ENCODE results near the gene MAML2. TPM values are rescaled to one million over a fixed set of nuclear protein-coding genes. Genes with fewer than 3 reads are reported as not detected.

MAML2 gene
- total RNA-seq, 4 donors from 2014 or later = 15.9 to 31.9 (median 24.9) TPM

- no peaks in the 10 kb centered on the region for H3K36me3 ChIP-seq
- TF ChIP-seq POLR2A (IDR thresholded peaks at IDR 0.05) (no peak), EP300 (IDR thresholded peaks at IDR 0.05; ENCODE audit: low read depth) (no peak), POLR2AphosphoS5 (IDR thresholded peaks at IDR 0.05) (no peak)
- TF ChIP-seq, protein P1, sequence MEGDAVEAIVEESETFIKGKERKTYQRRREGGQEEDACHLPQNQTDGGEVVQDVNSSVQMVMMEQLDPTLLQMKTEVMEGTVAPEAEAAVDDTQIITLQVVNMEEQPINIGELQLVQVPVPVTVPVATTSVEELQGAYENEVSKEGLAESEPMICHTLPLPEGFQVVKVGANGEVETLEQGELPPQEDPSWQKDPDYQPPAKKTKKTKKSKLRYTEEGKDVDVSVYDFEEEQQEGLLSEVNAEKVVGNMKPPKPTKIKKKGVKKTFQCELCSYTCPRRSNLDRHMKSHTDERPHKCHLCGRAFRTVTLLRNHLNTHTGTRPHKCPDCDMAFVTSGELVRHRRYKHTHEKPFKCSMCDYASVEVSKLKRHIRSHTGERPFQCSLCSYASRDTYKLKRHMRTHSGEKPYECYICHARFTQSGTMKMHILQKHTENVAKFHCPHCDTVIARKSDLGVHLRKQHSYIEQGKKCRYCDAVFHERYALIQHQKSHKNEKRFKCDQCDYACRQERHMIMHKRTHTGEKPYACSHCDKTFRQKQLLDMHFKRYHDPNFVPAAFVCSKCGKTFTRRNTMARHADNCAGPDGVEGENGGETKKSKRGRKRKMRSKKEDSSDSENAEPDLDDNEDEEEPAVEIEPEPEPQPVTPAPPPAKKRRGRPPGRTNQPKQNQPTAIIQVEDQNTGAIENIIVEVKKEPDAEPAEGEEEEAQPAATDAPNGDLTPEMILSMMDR (IDR thresholded peaks at IDR 0.05) = no peak
- in situ Hi-C loops (cut with MboI; ENCODE audit: low pct_ligation_motif_present in 1 of 4, low pct_unique_long_range_greater_than_20kb in 1 of 4, low sequenced_read_pairs in 3 of 4) (loop anchor here in 2 of 4 donors (10.0 to 25.0 kb wide), 2 partner anchors 284 to 292 kb away; partner anchors contain the start of gene MAML2 (in 2 of the 2)), intact Hi-C loops (cut with DNase I; ENCODE audit: low total_unique reads) (loop anchor here (5.0 kb wide), 1 partner anchor 289 kb away; the partner anchor contains the start of gene MAML2)
- no peaks in the 10 kb centered on the region for H3K27me3 ChIP-seq
- no peak for DNase-seq
- H3K4me1 ChIP-seq = peaks cover 9 to 32% (median 13%) of the 10 kb centered on the region in 4 donors
- WGBS, 2 donors (ENCODE audit: low coverage in 1 of 2) = 59 to 66% methylated on average over 2 of the region's 2 CpGs
- H3K9me3 ChIP-seq = no peaks in the 10 kb centered on the region
- H3K4me3 ChIP-seq = no peak overlapping the region
- no peak overlapping the region for H3K27ac ChIP-seq
These were observed 289.9 kb downstream of the MAML2 start for GRCh38 chr11:96052921-96053651.

DNA sequence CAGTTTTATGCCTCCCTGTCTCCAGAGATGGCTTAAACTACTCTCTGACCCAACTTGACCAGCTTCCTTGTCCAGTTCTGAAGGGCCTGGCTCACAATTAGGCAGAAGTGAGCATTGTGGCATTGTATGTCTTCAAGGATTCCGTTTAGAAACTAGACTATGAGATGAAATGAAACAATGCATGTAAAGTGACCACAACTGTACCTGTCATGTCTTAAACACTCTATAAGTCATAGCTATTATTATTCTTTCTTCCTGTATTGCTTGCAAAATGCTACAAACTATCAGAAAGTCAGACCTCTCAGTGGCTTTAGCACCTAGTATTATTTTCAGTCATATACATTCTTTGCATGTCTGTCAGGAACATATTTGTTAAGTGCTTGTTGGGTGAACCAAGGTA, 291.2 kb downstream of the MAML2 start:
- in situ Hi-C loops (cut with MboI; ENCODE audit: low pct_ligation_motif_present in 1 of 4, low pct_unique_long_range_greater_than_20kb in 1 of 4, low sequenced_read_pairs in 3 of 4) = loop anchor here in 2 of 4 donors (10.0 to 25.0 kb wide), 2 partner anchors 285 to 293 kb away; partner anchors contain the start of gene MAML2 (in 2 of the 2)
- no peak for TF ChIP-seq POLR2A (IDR thresholded peaks at IDR 0.05)
- TF ChIP-seq, protein P1 (IDR thresholded peaks at IDR 0.05) = no peak
- no peak for TF ChIP-seq EP300 (IDR thresholded peaks at IDR 0.05; ENCODE audit: low read depth)
- no peak for TF ChIP-seq POLR2AphosphoS5 (IDR thresholded peaks at IDR 0.05)
- Histone ChIP-seq H3K27ac (no peak overlapping the region), H3K4me1 (peaks cover 9 to 28% (median 13%) of the 10 kb centered on the region in 4 donors), H3K4me3 (no peak overlapping the region), H3K27me3 (no peaks in the 10 kb centered on the region), H3K36me3 (no peaks in the 10 kb centered on the region), H3K9me3 (no peaks in the 10 kb centered on the region)
- WGBS, 2 donors (ENCODE audit: low coverage in 1 of 2) = 80% methylated on average over 1 of the region's 1 CpG; no CpG with 5 or more reads in 1 of the 2 donors
- DNase-seq = no peak
- intact Hi-C loops (cut with DNase I; ENCODE audit: low total_unique reads) = loop anchor here (5.0 kb wide), 1 partner anchor 290 kb away; the partner anchor contains the start of gene MAML2

DNA sequence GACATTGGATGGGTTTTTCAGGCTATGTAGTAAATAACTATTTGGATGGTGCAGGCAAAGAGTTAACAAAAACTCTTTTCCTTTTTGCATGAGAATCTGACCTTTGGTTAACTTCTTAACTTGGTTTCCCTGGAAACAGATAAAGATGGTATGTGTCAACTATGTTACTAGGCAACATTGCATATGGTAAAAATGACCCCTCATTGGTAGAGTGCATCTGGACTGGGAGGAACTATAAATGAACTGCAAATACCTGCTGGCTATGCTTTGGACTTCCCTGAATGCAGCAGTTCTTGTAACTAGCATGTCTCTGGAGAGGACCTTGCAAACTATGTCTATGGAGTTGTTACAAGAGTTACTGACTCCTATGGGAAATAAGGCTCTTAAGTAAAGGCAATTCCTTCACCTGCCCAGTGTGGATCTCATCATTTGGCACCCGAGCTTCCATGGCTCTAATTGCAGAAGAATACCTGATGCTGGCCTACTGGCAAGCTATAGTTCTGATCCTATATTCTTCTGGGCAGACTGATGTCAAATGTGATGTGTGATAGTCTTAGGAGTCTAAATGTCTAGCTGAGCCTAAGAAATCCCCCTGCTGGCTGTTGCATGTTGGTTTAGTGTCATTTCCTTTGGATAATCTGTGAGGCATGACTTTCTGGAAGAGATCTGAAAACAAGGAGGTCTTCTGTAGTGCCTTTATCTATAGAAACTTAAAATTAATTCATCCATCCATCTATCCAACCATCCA, 292.4 kb downstream of the MAML2 start:
- no peaks in the 10 kb centered on the region for H3K9me3 ChIP-seq
- no peak for DNase-seq
- peaks cover 9 to 24% (median 15%) of the 10 kb centered on the region in 4 donors for H3K4me1 ChIP-seq
- in situ Hi-C loops (cut with MboI; ENCODE audit: low pct_ligation_motif_present in 1 of 4, low pct_unique_long_range_greater_than_20kb in 1 of 4, low sequenced_read_pairs in 3 of 4) (loop anchor here in 2 of 4 donors (10.0 to 25.0 kb wide), 2 partner anchors 287 to 294 kb away; partner anchors contain the start of gene MAML2 (in 2 of the 2)), intact Hi-C loops (cut with DNase I; ENCODE audit: low total_unique reads) (loop anchor here (5.0 kb wide), 1 partner anchor 292 kb away; the partner anchor contains the start of gene MAML2)
- TF ChIP-seq POLR2A (IDR thresholded peaks at IDR 0.05) = no peak
- TF ChIP-seq EP300 (IDR thresholded peaks at IDR 0.05; ENCODE audit: low read depth) = no peak
- no peak for TF ChIP-seq POLR2AphosphoS5 (IDR thresholded peaks at IDR 0.05)
- TF ChIP-seq, protein P1 (IDR thresholded peaks at IDR 0.05) = no peak
- WGBS, 2 donors (ENCODE audit: low coverage in 1 of 2) = 100% methylated on average over 1 of the region's 1 CpG; no CpG with 5 or more reads in 1 of the 2 donors
- no peak overlapping the region for H3K4me3 ChIP-seq
- H3K27ac ChIP-seq = no peak overlapping the region
- no peaks in the 10 kb centered on the region for H3K36me3 ChIP-seq
- H3K27me3 ChIP-seq = no peaks in the 10 kb centered on the region

DNA sequence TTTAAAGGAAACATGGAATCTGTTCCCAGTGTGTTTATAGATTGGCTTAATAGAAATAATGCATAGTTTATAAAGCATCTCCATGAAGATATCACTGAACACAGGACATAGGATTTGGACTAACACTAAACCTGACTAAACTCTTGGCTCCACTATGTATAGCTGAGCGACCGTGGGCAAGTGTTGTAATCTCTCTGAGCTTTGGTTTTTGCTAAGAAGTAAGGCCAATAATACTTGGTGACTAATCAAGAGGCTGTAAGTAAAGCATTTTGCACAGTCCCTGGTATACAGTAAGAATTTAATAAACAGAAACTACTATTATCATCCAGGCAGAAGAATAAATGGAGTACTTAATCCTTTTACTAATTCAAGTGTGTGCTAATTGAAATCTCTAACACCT, 293.6 kb downstream of the MAML2 start:
- Histone ChIP-seq H3K9me3 (no peaks in the 10 kb centered on the region), H3K4me3 (no peak overlapping the region), H3K27me3 (no peaks in the 10 kb centered on the region), H3K27ac (no peak overlapping the region), H3K36me3 (no peaks in the 10 kb centered on the region), H3K4me1 (peaks cover 0 to 13% (median 6%) of the 10 kb centered on the region in 4 donors)
- 90% methylated on average over 2 of the region's 2 CpGs; no CpG with 5 or more reads in 1 of the 2 donors for WGBS, 2 donors (ENCODE audit: low coverage in 1 of 2)
- in situ Hi-C loops (cut with MboI; ENCODE audit: low pct_ligation_motif_present in 1 of 4, low pct_unique_long_range_greater_than_20kb in 1 of 4, low sequenced_read_pairs in 3 of 4) = no loop called here
- TF ChIP-seq POLR2A (IDR thresholded peaks at IDR 0.05) (no peak), POLR2AphosphoS5 (IDR thresholded peaks at IDR 0.05) (no peak), EP300 (IDR thresholded peaks at IDR 0.05; ENCODE audit: low read depth) (no peak)
- TF ChIP-seq, protein P1 (IDR thresholded peaks at IDR 0.05) = no peak
- intact Hi-C loops (cut with DNase I; ENCODE audit: low total_unique reads) = no loop called here
- no peak for DNase-seq
